ENCODE measurements around the gene ZNF595.
"Not testable (repeated sequence)": the region's sequence is repeated elsewhere in the genome, so short reads cannot be mapped to it uniquely, and the experiment has no call there.

GRCh38 chr4:11816-12417, 41.2 kb upstream of the ZNF595 start:
- TF ChIP-seq CTCF, POLR2A (IDR thresholded peaks at IDR 0.05): not testable (repeated sequence)

Measured in prostate gland (tissue), 2 donors.